Occipital lobe (tissue), 2 donors: ENCODE data around the gene PEX26. TPM values are rescaled to one million over a fixed set of nuclear protein-coding genes. Genes with fewer than 3 reads are reported as not detected.

Experiments used
- small RNA-seq: library from RNA; depleted of rRNA; stranded (forward); fragments of <200 nt; gene quantifications from one replicate; pipeline ENCODE3, GENCODE V24; 2014
- total RNA-seq: library from RNA; depleted of rRNA; stranded (reverse); fragments of >200 nt; gene quantifications from one replicate; pipeline ENCODE4 v1.2.3, GENCODE V29; 2014

PEX26 gene
- total RNA-seq, 1 donor from 2014 or later: 15.6 TPM

Small RNA genes within 50 kb of the gene (small RNA-seq; reads per million reads assigned to genes)
- gene AC016027.5: not detected

Other genes with a start within 250 kb of the PEX26 start
- 40.9 TPM for gene MICAL3, start 53.4 kb upstream of the PEX26 start, total RNA-seq
- gene TUBA8, start 32.8 kb downstream of the PEX26 start, total RNA-seq: 0.94 TPM
- 2.5 TPM for gene USP18, start 72.2 kb downstream of the PEX26 start, total RNA-seq